ENCODE measurements around the gene MYCL.

GRCh38 chr1:39947260-39947659 lies 45.5 kb upstream of the MYCL start:
- TF ChIP-seq POLR2AphosphoS5 (IDR thresholded peaks at IDR 0.05) (no peak), CTCF (IDR thresholded peaks at IDR 0.05) (no peak), EP300 (IDR thresholded peaks at IDR 0.05) (no peak), POLR2A (IDR thresholded peaks at IDR 0.05) (no peak)

All from suprapubic skin (tissue), 4 donors.